BLaER1 (cell line): ENCODE measurements around the gene DNAJC18.

ENCODE experiments used
- H3K27ac ChIP-seq: shearing (Covaris generic); formaldehyde crosslinking; 2 replicates; pipeline ENCODE4 v1.8.1; 2022
- H3K27me3 ChIP-seq: shearing (Covaris generic); formaldehyde crosslinking; 2 replicates; pipeline ENCODE4 v1.8.1; 2022
- H3K36me3 ChIP-seq: shearing (Covaris generic); formaldehyde crosslinking; 2 replicates; pipeline ENCODE4 v1.8.1; 2022
- H3K4me1 ChIP-seq: shearing (Covaris generic); formaldehyde crosslinking; 2 replicates; pipeline ENCODE4 v1.8.1; 2022
- H3K4me2 ChIP-seq: shearing (Covaris generic); formaldehyde crosslinking; 2 replicates; pipeline ENCODE4 v1.8.1; 2022
- H3K4me3 ChIP-seq: shearing (Covaris generic); formaldehyde crosslinking; 2 replicates; pipeline ENCODE4 v1.8.1; 2022
- H3K9ac ChIP-seq: shearing (Covaris generic); formaldehyde crosslinking; 2 replicates; pipeline ENCODE4 v1.8.1; 2022
- H3K9me3 ChIP-seq: shearing (Covaris generic); formaldehyde crosslinking; 2 replicates; pipeline ENCODE4 v1.8.1; 2022
- H4K20me1 ChIP-seq: shearing (Covaris generic); formaldehyde crosslinking; 2 replicates; pipeline ENCODE4 v1.8.1; 2022
- Cebpa-rat ChIP-seq: shearing (Covaris generic); IDR thresholded peaks from 2 replicates; pipeline ENCODE4 v1.8.1; 2022

DNAJC18 gene

DNA sequence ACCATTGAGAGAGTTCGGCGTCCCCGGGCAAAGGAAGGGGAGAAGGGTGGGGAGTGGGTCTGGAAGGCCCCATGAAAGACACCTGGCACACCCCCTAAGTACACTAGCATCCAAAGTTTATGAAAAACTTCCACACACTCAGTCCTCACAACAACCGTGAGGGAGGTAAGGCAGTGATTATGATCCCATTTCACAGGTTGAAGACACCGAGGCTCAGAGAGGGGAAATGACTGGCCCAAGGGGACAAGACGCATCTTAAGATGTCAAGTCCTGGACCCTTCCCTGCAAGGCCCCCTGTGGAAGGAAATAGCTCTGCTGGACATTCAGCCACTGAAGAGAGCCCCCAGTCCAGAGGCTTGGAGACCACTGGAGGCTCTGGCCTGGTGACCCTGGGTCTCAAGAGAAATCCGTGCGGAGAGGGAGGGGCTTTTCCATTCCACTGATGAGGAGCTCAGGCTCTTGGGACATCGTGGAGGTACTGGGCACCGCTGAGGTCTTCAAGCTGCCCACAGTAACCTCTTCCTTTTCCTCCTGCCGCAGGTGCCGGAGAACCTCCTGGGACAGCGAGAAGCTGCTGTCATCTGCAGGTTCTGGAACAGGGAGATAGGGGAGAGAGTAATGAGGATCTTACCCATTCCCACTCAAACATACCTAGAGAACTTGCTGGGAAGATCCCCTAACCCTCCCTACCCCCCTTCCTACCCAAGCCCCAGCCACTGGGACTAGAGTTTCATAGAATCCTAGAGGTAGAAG, 36.7 kb upstream of the DNAJC18 start:
- peak overlapping the region; percentile 88 for H3K27ac ChIP-seq
- peak overlapping the region; percentile 44 for H3K4me3 ChIP-seq
- H4K20me1 ChIP-seq = no peaks in the 10 kb centered on the region
- H3K4me2 ChIP-seq = peak overlapping the region; percentile 88
- H3K4me1 ChIP-seq = peaks cover 100% of the 10 kb centered on the region
- H3K36me3 ChIP-seq = peaks cover 6% of the 10 kb centered on the region; the same call in 1 of the 2 replicates
- peak overlapping the region; percentile 36; the same call in 1 of the 2 replicates for H3K9ac ChIP-seq
- TF ChIP-seq Cebpa-rat = no peak
- no peaks in the 10 kb centered on the region for H3K27me3 ChIP-seq
- no peaks in the 10 kb centered on the region for H3K9me3 ChIP-seq

DNA sequence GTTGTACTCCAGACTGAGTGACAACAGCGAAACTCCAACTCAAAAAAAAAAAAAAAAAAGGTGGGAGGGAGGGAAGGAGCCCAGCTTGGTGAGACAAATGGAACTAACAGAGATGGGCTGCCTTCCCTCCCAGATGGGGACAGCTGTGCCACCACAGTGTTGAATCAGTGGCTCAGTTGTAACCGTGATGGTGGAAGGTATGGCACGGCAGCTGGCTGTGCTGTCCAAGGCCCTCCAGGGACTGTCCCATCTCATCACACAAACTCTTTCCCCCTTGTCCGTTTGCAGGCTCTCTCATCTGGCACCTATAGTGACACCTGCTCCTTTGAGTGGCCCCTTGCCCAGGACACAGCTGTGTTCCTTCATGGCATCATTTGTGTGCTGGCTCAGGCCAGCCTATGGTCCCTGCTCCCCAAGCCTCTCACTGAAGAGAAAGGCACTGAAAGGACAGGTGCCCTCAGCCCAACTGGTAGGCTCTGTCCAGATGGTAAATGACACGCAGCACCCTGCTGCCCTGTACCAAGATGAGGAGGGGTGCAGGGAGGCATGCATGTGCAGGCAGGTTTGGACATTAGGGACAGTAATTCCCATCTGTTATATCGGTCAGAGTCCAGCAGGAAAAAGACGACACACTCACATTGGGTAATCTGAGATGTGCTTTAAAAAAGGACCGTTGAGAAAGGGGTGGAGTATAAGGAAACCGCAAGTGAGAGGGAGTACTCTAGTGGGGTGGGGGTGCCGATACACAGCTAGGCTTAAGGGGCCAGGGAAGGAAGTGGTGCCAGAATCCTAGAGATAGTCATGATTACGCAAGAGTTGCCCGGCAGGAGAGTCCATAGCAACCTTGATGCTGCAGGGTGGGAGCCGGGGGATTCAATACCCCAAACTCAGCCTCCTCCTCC, 35.8 kb upstream of the DNAJC18 start:
- peak overlapping the region; percentile 88 for H3K4me2 ChIP-seq
- H3K4me3 ChIP-seq = peak overlapping the region; percentile 44
- peaks cover 100% of the 10 kb centered on the region for H3K4me1 ChIP-seq

DNA sequence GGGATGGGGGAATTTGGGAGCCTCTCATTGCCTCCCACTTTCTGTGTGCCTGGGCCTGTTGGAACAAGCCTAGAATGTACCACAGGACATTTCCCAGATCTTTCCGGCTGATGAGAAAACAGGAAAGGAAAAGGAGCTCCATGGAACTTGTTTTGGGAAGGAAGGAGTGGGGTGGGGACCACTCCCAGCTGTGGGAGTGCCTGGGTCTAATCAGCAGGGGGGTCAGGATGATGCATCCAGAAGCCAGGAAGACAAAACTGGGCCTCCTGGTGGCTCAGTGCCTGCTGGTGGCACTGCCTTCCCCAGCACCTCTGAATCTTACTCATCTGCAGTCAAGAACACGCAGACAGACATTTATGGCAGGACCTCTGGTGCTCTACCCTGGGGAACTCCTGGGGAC, 34.2 kb upstream of the DNAJC18 start:
- H3K4me1 ChIP-seq = peaks cover 100% of the 10 kb centered on the region
- no peaks in the 10 kb centered on the region for H4K20me1 ChIP-seq

More for the DNA sequence above, 35.8 kb upstream of the DNAJC18 start:
- Histone ChIP-seq H3K27me3 (no peaks in the 10 kb centered on the region), H3K9ac (peak overlapping the region; percentile 73), H3K9me3 (no peaks in the 10 kb centered on the region), H3K36me3 (peaks cover 6% of the 10 kb centered on the region; the same call in 1 of the 2 replicates), H3K27ac (peak overlapping the region; percentile 88), H4K20me1 (no peaks in the 10 kb centered on the region)
- peak; percentile 99 for TF ChIP-seq Cebpa-rat

DNA sequence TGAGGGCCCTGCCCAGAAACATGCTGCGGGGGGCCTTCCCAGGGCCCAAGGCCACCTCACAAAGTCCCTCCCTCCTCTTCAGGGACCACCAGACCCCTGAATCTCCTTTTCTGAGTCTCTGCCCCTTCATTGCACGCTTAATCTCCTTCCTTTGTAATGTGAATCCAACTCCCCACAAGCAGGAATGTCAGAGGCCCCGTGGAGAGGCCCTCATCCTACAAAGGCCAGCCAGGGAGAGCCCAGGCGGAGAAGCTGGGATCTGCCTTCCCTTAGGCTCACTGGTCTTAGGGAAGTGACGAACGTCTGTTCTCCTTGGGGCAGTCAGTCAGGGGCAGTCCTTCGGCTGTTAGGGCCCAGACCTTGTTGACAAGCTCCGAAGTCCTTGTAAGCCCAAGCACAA, 33.8 kb upstream of the DNAJC18 start:
- Histone ChIP-seq H4K20me1 (no peaks in the 10 kb centered on the region), H3K27ac (peak overlapping the region; percentile 88), H3K36me3 (peaks cover 6% of the 10 kb centered on the region; the same call in 1 of the 2 replicates), H3K4me2 (peak overlapping the region; percentile 88), H3K9ac (peak overlapping the region; percentile 73), H3K27me3 (no peaks in the 10 kb centered on the region), H3K4me1 (peaks cover 100% of the 10 kb centered on the region), H3K9me3 (no peaks in the 10 kb centered on the region), H3K4me3 (no peak overlapping the region; the same call in 1 of the 2 replicates)
- TF ChIP-seq Cebpa-rat = no peak

More for the DNA sequence above, 34.2 kb upstream of the DNAJC18 start:
- TF ChIP-seq Cebpa-rat = no peak
- peak overlapping the region; percentile 73 for H3K9ac ChIP-seq
- H3K36me3 ChIP-seq = peaks cover 6% of the 10 kb centered on the region; the same call in 1 of the 2 replicates
- H3K9me3 ChIP-seq = no peaks in the 10 kb centered on the region
- no peaks in the 10 kb centered on the region for H3K27me3 ChIP-seq
- H3K4me2 ChIP-seq = peak overlapping the region; percentile 88
- peak overlapping the region; percentile 88 for H3K27ac ChIP-seq
- peak overlapping the region; percentile 44; the same call in 1 of the 2 replicates for H3K4me3 ChIP-seq

DNA sequence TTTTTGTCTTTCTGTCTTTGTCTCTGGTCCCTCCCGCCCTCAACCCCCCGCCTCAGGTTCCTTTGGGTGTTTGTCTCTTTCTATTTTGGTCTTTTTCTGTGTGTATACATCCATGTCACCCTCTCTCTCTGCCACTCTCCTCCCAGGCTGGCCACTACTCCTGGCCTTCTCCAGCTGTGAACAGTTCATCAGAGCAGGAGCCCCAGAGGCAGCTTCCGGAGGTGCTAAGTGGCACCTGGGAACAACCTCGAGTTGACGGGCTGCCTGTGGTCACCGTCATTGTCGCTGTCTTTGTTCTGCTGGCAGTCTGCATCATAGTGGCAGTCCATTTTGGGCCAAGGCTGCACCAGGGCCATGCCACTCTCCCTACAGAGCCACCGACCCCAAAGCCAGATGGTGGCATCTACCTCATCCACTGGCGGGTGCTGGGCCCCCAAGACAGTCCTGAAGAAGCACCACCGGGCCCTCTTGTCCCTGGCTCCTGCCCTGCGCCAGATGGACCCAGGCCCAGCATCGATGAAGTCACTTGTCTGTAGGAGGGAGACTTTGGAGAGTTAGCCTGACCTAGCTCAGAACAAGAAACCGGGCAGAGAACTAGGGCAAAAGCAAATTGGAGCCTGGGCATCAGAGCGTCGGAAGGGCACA, 33.2 kb upstream of the DNAJC18 start:
- Histone ChIP-seq H3K36me3 (peaks cover 2% of the 10 kb centered on the region; the same call in 1 of the 2 replicates), H3K4me1 (peaks cover 94% of the 10 kb centered on the region), H3K9ac (peak overlapping the region; percentile 73), H4K20me1 (no peaks in the 10 kb centered on the region), H3K27me3 (no peaks in the 10 kb centered on the region), H3K9me3 (no peaks in the 10 kb centered on the region), H3K27ac (peak overlapping the region; percentile 88), H3K4me3 (no peak overlapping the region), H3K4me2 (peak overlapping the region; percentile 88)
- no peak for TF ChIP-seq Cebpa-rat

DNA sequence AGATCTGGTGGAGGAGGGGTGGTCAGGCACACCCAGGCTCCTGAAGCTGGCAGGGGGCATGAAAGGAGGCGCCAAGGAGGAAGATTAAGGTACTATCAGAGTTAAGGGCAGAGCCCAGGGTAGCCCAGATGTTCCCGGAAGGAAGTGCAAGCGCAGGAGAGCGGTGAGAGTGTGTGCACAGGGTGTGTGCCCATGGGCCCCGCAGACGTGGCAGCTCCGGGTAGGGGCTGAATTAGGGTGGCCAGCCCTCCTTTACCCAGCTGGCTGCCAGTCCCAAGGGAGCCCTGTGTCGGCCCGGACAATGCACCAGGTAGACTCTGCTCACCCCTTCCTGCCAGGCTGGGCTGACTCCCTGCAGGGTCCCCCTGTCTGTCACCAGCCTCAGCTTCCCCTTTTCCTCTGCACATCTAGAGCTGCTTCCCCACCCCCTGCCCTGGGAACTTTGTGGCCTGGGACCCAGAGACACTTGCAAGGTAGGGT, 31.5 kb upstream of the DNAJC18 start, which contains the start of gene SMIM33:
SMIM33 (plus strand) TSS at position 184 of the 480 bp plus-strand sequence; CDS start at position 302, 118 bp downstream.
- Histone ChIP-seq H3K36me3 (no peaks in the 10 kb centered on the region), H3K4me3 (peak within 1 kb of the TSS; percentile 32), H3K27ac (peak within 1 kb of the TSS; percentile 88), H3K4me1 (peaks cover 78% of the 10 kb centered on the region), H3K9me3 (no peaks in the 10 kb centered on the region), H3K9ac (peak within 1 kb of the TSS; percentile 73), H3K27me3 (no peaks in the 10 kb centered on the region), H4K20me1 (no peaks in the 10 kb centered on the region), H3K4me2 (peak within 1 kb of the TSS; percentile 88)
- no peak for TF ChIP-seq Cebpa-rat

DNA sequence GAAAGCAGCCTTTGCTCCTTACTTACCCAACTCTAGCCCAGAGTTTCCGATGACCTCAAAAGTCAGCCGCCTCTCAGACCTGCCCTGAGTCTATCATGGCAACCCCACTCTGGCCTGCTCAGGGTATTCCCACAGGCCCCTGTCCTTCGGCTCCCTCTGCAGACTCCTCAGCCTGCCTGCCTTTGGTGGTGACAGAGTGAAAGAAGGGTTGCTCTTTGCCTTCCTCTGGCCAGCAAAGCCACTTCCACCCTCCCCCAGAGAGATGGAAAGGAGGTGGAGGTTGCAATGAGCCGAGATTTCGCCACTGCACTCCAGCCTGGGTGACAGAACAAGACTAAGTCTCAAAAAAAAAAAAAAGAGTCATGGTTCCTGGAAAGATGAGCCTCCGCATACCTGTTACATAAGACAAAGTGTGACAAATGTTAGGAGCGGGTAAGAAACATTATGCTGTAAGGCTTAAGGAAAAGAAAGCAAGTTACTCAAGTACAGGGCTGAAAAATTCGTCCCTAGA, 29.2 kb upstream of the DNAJC18 start:
- Histone ChIP-seq H3K4me1 (peaks cover 54% of the 10 kb centered on the region), H3K27me3 (no peaks in the 10 kb centered on the region), H3K9ac (no peak overlapping the region)

DNA sequence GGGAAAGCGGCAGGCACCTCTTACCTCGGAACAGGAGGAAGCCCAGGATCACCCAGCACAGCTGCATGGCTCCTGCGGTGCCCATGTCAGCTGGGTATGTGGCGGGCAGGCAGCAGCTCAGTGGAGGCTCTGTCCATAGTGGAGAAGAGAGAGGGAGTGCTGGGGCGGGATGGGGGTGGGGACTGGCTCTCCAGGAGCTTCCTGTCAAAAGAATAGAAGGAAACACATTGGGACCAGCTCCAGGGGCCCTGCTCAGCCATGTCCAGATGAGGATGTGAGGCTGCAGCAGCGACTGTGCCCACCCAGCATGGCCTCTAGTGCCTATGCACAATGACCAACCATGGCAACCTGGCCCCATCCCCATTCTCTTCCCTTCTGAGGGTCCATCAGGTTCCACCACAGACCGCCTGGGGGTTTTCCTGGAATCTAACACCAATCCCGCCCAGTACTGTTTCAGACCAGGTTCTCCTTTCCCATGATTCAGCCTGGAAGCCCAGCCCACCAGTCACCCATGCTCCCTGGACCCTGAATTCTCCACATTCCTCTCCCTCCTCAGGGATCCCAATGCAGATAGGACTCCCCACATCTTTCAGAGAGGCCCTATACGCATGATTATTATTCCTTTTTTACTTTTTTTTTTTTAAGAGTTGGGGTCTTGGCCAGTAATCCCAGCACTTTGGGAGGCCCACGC, 23.4 kb upstream of the DNAJC18 start, which contains the start of gene ECSCR:
ECSCR (minus strand) TSS at position 158 of the 691 bp plus-strand sequence; CDS start at position 85, 73 bp downstream.
- peaks cover 15% of the 10 kb centered on the region for H3K4me1 ChIP-seq
- H3K27ac ChIP-seq = no peak within 1 kb of the TSS
- H3K9ac ChIP-seq = no peak within 1 kb of the TSS
- no peaks in the 10 kb centered on the region for H3K36me3 ChIP-seq
- H3K9me3 ChIP-seq = no peaks in the 10 kb centered on the region
- no peak within 1 kb of the TSS for H3K4me3 ChIP-seq
- no peaks in the 10 kb centered on the region for H3K27me3 ChIP-seq
- no peak for TF ChIP-seq Cebpa-rat
- no peaks in the 10 kb centered on the region for H4K20me1 ChIP-seq
- H3K4me2 ChIP-seq = no peak within 1 kb of the TSS

More for the DNA sequence above, 29.2 kb upstream of the DNAJC18 start:
- no peaks in the 10 kb centered on the region for H3K9me3 ChIP-seq
- no peak for TF ChIP-seq Cebpa-rat
- H3K36me3 ChIP-seq = no peaks in the 10 kb centered on the region
- H3K4me3 ChIP-seq = no peak overlapping the region
- H3K27ac ChIP-seq = no peak overlapping the region
- H4K20me1 ChIP-seq = no peaks in the 10 kb centered on the region
- H3K4me2 ChIP-seq = peak overlapping the region; percentile 4; the same call in 1 of the 2 replicates
